Tibial artery (tissue), 4 donors: Measurements from ENCODE around the gene GPR83.
"Not testable (repeated sequence)": the region's sequence is repeated elsewhere in the genome, so short reads cannot be mapped to it uniquely, and the experiment has no call there.

Source experiments
- DNase-seq, 2 donors: peaks; one replicate each; pipeline ENCODE4 v3.0.0-alpha.2; 2019
- H3K27ac ChIP-seq, 2 donors: fragments of 200-600 bp; sonication (generic) in 1 of 2; 1 replicate in 1 of 2; 2 replicates in 1 of 2; pipeline ENCODE4 v1.5.1; 2018 to 2019; ENCODE audit warnings: mild to moderate bottlenecking in 1 of 2
- H3K27me3 ChIP-seq, 2 donors: fragments of 200-600 bp; sonication (generic) in 1 of 2; one replicate each; pipeline versions ENCODE4 v1.5.1 to v1.6.0; 2016 to 2019
- H3K36me3 ChIP-seq, 3 donors: fragments of 200-600 bp; sonication (generic) in 2 of 3; one replicate each; pipeline ENCODE4 v1.5.1; 2016 to 2019; ENCODE audit warnings: mild to moderate bottlenecking in 2 of 3
- H3K4me1 ChIP-seq, 4 donors: fragments of 200-600 bp; sonication (generic) in 2 of 4; 1 replicate in 3 of 4; 2 replicates in 1 of 4; pipeline ENCODE4 v1.5.1; 2016 to 2019
- H3K4me3 ChIP-seq, 2 donors: fragments of 200-600 bp; sonication (generic) in 1 of 2; 1 replicate in 1 of 2; 2 replicates in 1 of 2; pipeline ENCODE4 v1.5.1; 2018 to 2019; ENCODE audit warnings: mild to moderate bottlenecking in 2 of 2
- H3K9me3 ChIP-seq, 3 donors: fragments of 200-600 bp; sonication (generic) in 1 of 3; one replicate each; pipeline ENCODE4 v1.5.1; 2016 to 2019
- intact Hi-C: fragments of 100-400 bp; cut with DNase I; formaldehyde crosslinking; loops from one replicate; pipeline ENCODE4 v1.15.0; 2023; ENCODE audit warnings: low total_unique reads
- TF ChIP-seq, protein P1 (sequence below), 2 experiments: fragments of 200-600 bp in 1 of 2; fragments of 450-650 bp in 1 of 2; IDR thresholded peaks; one replicate each; pipeline ENCODE4 v1.5.1; 2017 to 2019; ENCODE audit warnings: antibody characterized with exemption in 2 of 2, mild to moderate bottlenecking in 1 of 2, moderate library complexity in 1 of 2

Gene GPR83

DNA sequence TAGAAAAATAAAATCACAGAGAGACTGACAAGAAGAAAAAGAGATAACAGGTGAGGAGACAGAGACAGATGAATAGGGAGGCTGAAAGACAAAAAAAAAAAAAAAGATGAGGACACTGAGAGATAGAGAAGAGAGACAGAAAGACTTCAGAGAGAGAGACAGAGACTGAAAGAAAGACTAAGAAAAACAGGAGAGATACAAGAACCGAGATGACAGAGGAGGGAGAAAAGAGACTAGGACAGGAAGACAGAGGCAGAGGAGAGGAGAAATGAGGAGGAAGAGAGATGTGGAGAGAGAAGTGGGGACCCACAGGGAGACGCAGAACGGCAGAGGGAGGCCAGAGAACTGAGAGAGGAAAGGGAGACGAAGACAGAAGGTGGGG, 771 bp downstream of the GPR83 start:
- intact Hi-C loops = loop anchor here (10.0 kb wide), 1 partner anchor 216 kb away; no protein-coding TSS in a partner anchor
- peaks cover 0 to 10% (median 5%) of the 10 kb centered on the region in 4 donors for H3K4me1 ChIP-seq
- DNase-seq = no peak
- H3K9me3 ChIP-seq = peaks cover 0 to 5% (median 0%) of the 10 kb centered on the region in 3 donors
- H3K36me3 ChIP-seq = no peaks in the 10 kb centered on the region
- no peak overlapping the region for H3K4me3 ChIP-seq
- TF ChIP-seq, protein P1, sequence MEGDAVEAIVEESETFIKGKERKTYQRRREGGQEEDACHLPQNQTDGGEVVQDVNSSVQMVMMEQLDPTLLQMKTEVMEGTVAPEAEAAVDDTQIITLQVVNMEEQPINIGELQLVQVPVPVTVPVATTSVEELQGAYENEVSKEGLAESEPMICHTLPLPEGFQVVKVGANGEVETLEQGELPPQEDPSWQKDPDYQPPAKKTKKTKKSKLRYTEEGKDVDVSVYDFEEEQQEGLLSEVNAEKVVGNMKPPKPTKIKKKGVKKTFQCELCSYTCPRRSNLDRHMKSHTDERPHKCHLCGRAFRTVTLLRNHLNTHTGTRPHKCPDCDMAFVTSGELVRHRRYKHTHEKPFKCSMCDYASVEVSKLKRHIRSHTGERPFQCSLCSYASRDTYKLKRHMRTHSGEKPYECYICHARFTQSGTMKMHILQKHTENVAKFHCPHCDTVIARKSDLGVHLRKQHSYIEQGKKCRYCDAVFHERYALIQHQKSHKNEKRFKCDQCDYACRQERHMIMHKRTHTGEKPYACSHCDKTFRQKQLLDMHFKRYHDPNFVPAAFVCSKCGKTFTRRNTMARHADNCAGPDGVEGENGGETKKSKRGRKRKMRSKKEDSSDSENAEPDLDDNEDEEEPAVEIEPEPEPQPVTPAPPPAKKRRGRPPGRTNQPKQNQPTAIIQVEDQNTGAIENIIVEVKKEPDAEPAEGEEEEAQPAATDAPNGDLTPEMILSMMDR (IDR thresholded peaks at IDR 0.05) = no peak
- peaks cover 0 to 29% of the 10 kb centered on the region in 2 donors for H3K27me3 ChIP-seq
- no peak overlapping the region for H3K27ac ChIP-seq

DNA sequence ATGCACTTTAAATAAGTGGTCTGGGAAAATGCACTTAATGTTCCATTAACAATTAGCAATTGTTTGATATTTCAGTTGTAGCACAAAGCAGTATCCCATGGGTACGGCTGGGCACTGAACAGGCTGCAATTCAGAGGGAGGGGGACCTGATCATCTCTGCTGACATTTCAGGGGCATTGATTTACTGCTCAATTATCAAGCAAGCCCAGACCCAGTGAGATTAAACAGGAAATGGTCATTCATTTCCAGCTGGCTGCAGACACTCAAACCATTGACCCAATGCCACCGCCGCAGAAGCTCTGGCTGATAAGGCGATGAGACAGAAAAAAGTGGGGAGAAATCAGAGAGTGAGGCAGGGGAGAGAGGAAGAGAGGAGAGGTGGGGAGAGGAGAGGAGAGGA, 1.2 kb downstream of the GPR83 start:
- H3K27ac ChIP-seq = no peak overlapping the region
- TF ChIP-seq, protein P1 (IDR thresholded peaks at IDR 0.05) = no peak
- no peak overlapping the region for H3K4me3 ChIP-seq
- no peaks in the 10 kb centered on the region for H3K36me3 ChIP-seq
- peaks cover 0 to 29% of the 10 kb centered on the region in 2 donors for H3K27me3 ChIP-seq
- DNase-seq = no peak
- intact Hi-C loops = loop anchor here (10.0 kb wide), 1 partner anchor 215 kb away; no protein-coding TSS in a partner anchor
- H3K9me3 ChIP-seq = peaks cover 0 to 5% (median 0%) of the 10 kb centered on the region in 3 donors
- peaks cover 0 to 10% (median 5%) of the 10 kb centered on the region in 4 donors for H3K4me1 ChIP-seq

DNA sequence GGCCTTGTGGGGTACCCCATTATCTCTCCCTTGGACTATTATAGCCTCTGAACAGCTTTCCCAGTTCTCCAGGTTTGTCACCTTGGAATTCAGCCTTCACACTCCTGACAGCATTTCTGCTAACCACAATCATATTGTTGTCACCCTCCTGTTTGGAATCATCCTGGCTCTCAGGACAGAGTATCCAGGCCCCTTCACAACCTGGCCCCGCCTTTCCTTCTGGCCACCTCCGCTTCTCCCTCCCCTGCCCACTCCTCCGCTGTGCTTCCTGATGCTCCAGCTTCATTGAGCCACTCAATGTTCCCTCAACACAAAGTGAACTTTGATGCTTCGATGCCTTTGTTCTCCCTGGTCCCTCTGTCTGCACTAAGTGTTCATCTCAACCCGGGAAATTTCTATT, 3.1 kb downstream of the GPR83 start:
- Histone ChIP-seq H3K36me3 (no peaks in the 10 kb centered on the region), H3K9me3 (no peaks in the 10 kb centered on the region), H3K4me1 (peaks cover 0 to 10% (median 5%) of the 10 kb centered on the region in 4 donors), H3K27ac (no peak overlapping the region), H3K27me3 (peaks cover 0 to 29% of the 10 kb centered on the region in 2 donors), H3K4me3 (no peak overlapping the region)
- TF ChIP-seq, protein P1 (IDR thresholded peaks at IDR 0.05) = no peak
- intact Hi-C loops = no loop called here
- no peak for DNase-seq

DNA sequence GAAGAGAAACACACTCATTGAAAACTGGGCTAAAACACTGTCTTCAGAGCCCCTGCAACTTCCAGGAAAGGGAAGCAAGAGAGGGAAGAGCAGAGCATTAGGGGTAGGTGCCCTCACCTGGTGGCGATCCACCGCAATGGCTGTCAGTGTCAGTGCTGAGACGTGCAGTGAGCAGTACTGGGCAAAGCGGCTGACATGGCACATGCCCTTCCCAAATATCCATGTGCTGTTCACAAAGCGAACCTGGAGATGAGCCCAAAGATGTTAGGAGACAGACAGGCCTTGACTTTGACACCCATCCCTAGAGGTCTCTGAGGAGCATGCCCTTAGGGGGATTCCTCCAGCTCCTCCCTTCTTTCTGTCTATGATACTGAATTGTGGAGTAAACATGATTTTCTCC, 4.9 kb downstream of the GPR83 start:
- Histone ChIP-seq H3K27ac (no peak overlapping the region), H3K4me3 (no peak overlapping the region), H3K9me3 (no peaks in the 10 kb centered on the region), H3K36me3 (no peaks in the 10 kb centered on the region), H3K27me3 (peaks cover 0 to 24% of the 10 kb centered on the region in 2 donors), H3K4me1 (peaks cover 0 to 6% (median 3%) of the 10 kb centered on the region in 4 donors)
- DNase-seq = no peak
- intact Hi-C loops = no loop called here
- TF ChIP-seq, protein P1 (IDR thresholded peaks at IDR 0.05) = no peak

DNA sequence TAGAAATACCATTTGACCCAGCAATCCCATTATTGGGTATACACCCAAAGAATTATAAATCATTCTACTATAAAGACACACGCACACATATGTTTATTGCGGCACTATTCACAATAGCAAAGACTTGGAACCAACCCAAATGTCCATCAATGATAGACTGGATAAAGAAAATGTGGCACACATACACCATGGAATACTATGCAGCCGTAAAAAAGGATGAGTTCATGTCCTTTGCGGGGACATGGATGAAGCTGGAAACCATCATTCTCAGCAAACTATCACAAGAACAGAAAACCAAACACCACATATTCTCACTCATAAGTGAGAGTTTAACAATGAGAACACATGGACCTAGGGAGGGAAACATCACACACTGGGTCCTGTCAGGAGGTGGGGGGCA, 9.3 kb downstream of the GPR83 start:
- H3K27me3 ChIP-seq, DNase-seq, H3K9me3 ChIP-seq, intact Hi-C loops, H3K36me3 ChIP-seq, H3K4me3 ChIP-seq, H3K4me1 ChIP-seq, H3K27ac ChIP-seq: not testable (repeated sequence)

DNA sequence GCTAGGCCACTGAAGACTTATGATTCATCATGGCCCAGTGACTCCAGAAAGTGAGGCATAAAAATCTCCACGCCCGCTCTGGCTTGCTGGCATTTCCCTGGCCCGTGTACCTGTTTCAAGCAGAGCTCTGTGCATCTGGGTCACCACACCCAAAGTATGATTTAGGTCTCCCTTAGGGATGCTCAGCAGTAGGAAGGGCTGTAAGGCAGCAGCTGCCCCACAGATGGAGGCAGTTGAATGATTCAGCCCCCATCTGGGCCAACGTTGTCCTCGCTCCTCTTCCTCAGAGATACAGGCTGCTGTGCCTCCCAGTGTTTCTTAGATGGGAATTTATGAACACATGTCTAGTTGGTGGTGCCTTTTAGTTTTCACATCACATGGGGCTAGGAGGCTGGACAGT, 21.6 kb downstream of the GPR83 start:
- intact Hi-C loops = no loop called here
- Histone ChIP-seq H3K27me3 (no peaks in the 10 kb centered on the region), H3K4me1 (no peaks in the 10 kb centered on the region), H3K4me3 (no peak overlapping the region), H3K27ac (no peak overlapping the region), H3K36me3 (no peaks in the 10 kb centered on the region), H3K9me3 (no peaks in the 10 kb centered on the region)
- no peak for DNase-seq
- TF ChIP-seq, protein P1 (IDR thresholded peaks at IDR 0.05) = no peak
